Liver (tissue), 3 donors: ENCODE data around the gene KCNK7.

Source experiments
- HNF4G ChIP-seq: IDR thresholded peaks from 2 replicates; pipeline ENCODE4 v1.6.1; 2016; ENCODE audit warnings: antibody characterized with exemption
- RAD21 ChIP-seq, 2 donors: IDR thresholded peaks; 2 replicates each; pipeline ENCODE4 v1.6.1; 2016; ENCODE audit warnings: antibody characterized with exemption in 2 of 2, mild to moderate bottlenecking in 2 of 2
- TF ChIP-seq, protein P1 (sequence below): fragments of 150-350 bp; IDR thresholded peaks from 2 replicates; pipeline ENCODE4 v1.5.1; 2017; ENCODE audit warnings: improper control_type of control experiment, low read depth, low read length; ENCODE audit not compliant: missing input control
- TF ChIP-seq, protein P2 (sequence below): IDR thresholded peaks from 2 replicates; pipeline ENCODE4 v1.6.1; 2016; ENCODE audit warnings: antibody characterized with exemption
- donor health status: healthy.
- donor health status: healthy.

DNA sequence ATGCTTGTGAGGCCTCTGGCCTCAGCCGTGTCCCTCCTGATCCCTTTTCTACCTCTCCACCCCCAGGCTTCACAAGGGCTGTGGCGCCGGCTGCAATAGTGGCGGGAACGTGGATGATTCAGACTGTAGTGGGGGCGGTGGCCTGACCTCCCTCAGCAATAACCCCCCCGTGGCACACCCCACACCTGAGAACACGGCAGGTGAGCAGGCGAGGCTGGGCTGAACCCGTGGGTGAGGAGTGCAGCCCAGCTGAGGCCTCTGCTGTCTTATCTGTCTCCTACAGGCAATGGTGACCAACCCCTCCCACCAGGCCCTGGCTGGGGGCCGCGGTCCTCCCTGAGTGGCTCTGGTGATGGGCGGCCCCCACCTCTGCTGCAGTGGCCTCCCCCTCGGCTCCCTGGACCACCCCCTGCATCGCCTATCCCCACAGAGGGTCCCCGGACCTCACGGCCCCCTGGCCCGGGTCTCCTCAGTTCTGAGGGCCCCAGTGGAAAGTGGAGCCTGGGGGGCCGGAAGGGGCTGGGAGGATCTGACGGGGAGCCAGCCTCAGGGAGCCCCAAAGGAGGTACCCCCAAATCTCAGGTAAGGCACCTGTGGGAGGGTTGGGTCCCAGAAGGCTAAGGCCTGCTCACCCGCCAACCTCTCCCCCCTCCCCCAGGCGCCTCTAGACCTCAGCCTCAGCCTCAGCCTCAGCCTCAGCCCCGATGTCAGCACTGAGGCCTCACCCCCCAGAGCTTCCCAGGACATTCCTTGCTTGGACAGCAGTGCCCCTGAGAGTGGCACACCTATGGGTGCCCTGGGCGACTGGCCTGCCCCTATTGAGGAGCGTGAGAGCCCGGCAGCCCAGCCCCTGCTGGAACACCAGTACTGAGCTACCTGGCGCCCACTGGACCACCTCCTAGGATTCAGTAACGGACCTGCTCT, 40.8 kb upstream of the KCNK7 start:
- TF ChIP-seq, protein P1, sequence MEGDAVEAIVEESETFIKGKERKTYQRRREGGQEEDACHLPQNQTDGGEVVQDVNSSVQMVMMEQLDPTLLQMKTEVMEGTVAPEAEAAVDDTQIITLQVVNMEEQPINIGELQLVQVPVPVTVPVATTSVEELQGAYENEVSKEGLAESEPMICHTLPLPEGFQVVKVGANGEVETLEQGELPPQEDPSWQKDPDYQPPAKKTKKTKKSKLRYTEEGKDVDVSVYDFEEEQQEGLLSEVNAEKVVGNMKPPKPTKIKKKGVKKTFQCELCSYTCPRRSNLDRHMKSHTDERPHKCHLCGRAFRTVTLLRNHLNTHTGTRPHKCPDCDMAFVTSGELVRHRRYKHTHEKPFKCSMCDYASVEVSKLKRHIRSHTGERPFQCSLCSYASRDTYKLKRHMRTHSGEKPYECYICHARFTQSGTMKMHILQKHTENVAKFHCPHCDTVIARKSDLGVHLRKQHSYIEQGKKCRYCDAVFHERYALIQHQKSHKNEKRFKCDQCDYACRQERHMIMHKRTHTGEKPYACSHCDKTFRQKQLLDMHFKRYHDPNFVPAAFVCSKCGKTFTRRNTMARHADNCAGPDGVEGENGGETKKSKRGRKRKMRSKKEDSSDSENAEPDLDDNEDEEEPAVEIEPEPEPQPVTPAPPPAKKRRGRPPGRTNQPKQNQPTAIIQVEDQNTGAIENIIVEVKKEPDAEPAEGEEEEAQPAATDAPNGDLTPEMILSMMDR = no peak
- TF ChIP-seq, protein P2, sequence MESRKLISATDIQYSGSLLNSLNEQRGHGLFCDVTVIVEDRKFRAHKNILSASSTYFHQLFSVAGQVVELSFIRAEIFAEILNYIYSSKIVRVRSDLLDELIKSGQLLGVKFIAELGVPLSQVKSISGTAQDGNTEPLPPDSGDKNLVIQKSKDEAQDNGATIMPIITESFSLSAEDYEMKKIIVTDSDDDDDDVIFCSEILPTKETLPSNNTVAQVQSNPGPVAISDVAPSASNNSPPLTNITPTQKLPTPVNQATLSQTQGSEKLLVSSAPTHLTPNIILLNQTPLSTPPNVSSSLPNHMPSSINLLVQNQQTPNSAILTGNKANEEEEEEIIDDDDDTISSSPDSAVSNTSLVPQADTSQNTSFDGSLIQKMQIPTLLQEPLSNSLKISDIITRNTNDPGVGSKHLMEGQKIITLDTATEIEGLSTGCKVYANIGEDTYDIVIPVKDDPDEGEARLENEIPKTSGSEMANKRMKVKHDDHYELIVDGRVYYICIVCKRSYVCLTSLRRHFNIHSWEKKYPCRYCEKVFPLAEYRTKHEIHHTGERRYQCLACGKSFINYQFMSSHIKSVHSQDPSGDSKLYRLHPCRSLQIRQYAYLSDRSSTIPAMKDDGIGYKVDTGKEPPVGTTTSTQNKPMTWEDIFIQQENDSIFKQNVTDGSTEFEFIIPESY = no peak
- TF ChIP-seq HNF4G (no peak), RAD21 (IDR thresholded peaks at IDR 0.05) (no peak)
